Pancreas (tissue), 10 donors: Measurements from ENCODE around the gene KLHL25. TPM values are rescaled to one million over a fixed set of nuclear protein-coding genes. Genes with fewer than 3 reads are reported as not detected.

Experiments
- ATAC-seq, 4 donors: fragments of 200-7000 bp; cut with Tn5 transposase; one replicate each; pipeline versions ENCODE4 v1.8.0 to v1.9.1; 2020; ENCODE audit warnings: mild to moderate bottlenecking in 4 of 4, moderate library complexity in 4 of 4
- DNase-seq, 6 donors: peaks; one replicate each; pipeline ENCODE4 v3.0.0-alpha.2; 2020
- FAIRE-seq: peaks from 2 replicates; lab custom pipeline; 2012; peaks lifted over from hg19 to GRCh38; lab: Jason Lieb, UNC
- H3K27ac ChIP-seq, 4 donors: fragments of 200-600 bp; sonication (generic); 1 replicate in 3 of 4; 2 replicates in 1 of 4; pipeline versions ENCODE4 v1.5.0 to v1.8.0; 2020
- H3K27me3 ChIP-seq, 4 donors: fragments of 200-600 bp; one replicate each; pipeline ENCODE4 v1.8.0; 2021
- H3K36me3 ChIP-seq, 3 donors: fragments of 200-600 bp; sonication (generic) in 1 of 3; one replicate each; pipeline versions ENCODE4 v1.5.0 to v1.8.0; 2020 to 2021
- H3K4me1 ChIP-seq, 3 donors: fragments of 200-600 bp; one replicate each; pipeline ENCODE4 v1.8.0; 2021
- H3K4me3 ChIP-seq, 4 donors: fragments of 200-600 bp; sonication (generic) in 2 of 4; one replicate each; pipeline versions ENCODE4 v1.5.0 to v1.8.0; 2020 to 2021
- H3K9me3 ChIP-seq, 4 donors: fragments of 200-600 bp; one replicate each; pipeline ENCODE4 v1.8.0; 2021
- CTCF ChIP-seq, 4 donors: fragments of 200-600 bp; sonication (generic) in 3 of 4; IDR thresholded peaks; one replicate each; pipeline versions ENCODE4 v1.5.0 to v1.8.0; 2021; ENCODE audit warnings: antibody characterized with exemption in 4 of 4
- WGBS, 2 donors: extraction: QIAGEN DNeasy Blood & Tissue Kit; methylation state at CpG; one replicate each; pipeline ENCODE4 v1.1.7; 2013; 5-methylcytosine and 5-hydroxymethylcytosine counted together
- intact Hi-C, 3 donors: fragments of 100-400 bp; cut with DNase I; formaldehyde crosslinking; loops; one replicate each; pipeline versions ENCODE4 v1.11.1 to v1.14.2; 2022
- polyA plus RNA-seq, 2 donors: library from polyadenylated mRNA; stranded (reverse); fragments of 200-250 nt; gene quantifications; one replicate each; pipeline ENCODE4 v1.2.3, GENCODE V29; 2013
- total RNA-seq, 6 donors: library from RNA; stranded (reverse); fragmentation: NEBNext Ultra II Directional in 4 of 6; extraction: Animal tissue kit (Norgen Biotek cat#: 25700) in 4 of 6; gene quantifications; one replicate each; pipeline versions ENCODE4 v1.2.1 to v1.2.4, GENCODE V29; 2021 to 2023
- donor health status: healthy with polysubstance abuse.
- donor health status: DM: no; HTN: no; CAD: no; lungs with moderate emphysema.
- donor health status: DM: no; HTN: no; CAD: no.
- donor health status: control.
- donor health status: control.
- donor health status: Bipolar disorder and iron deficiency.
- donor health status: DM: yes; HTN: yes; CAD: no.
- donor health status: DM: no; HTN: no; CAD: no.
- donor health status: DM: no; HTN: no; CAD: no.
- donor health status: DM: yes; HTN: yes; CAD: no.

KLHL25 gene
- total and polyA plus RNA-seq, 8 donors: 0.93 to 3.3 (median 2.0) TPM

DNA sequence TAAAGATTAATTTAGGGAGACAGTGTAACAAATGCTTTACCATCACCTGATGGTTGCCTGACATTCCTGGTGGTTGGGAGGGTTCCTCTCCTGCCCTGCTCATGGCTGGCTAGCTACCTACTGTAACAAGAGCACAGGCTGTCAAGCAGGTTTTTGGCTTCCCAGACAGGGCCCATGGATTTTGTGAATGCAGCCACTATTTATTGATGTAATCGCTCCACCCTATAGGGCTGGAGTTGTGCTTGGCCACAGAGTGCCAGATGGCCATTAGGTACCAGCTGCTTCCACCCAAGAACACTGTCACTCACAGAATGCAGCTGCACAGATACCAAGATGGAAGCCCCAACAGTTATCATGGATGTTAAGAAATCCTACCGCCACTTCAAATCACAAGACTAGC lies 31.0 kb upstream of the KLHL25 start:
- Histone ChIP-seq H3K4me3 (no peak overlapping the region), H3K9me3 (no peaks in the 10 kb centered on the region), H3K27me3 (no peaks in the 10 kb centered on the region), H3K27ac (no peak overlapping the region), H3K4me1 (no peaks in the 10 kb centered on the region), H3K36me3 (no peaks in the 10 kb centered on the region)
- FAIRE-seq: no peak
- no peak for ATAC-seq
- intact Hi-C loops: no loop called here
- 59 to 96% methylated on average over 2 of the region's 2 CpGs for WGBS, 2 donors
- DNase-seq: no peak
- no peak for TF ChIP-seq CTCF (IDR thresholded peaks at IDR 0.05)

- Histone ChIP-seq H3K4me1 (no peaks in the 10 kb centered on the region), H3K4me3 (no peak overlapping the region), H3K27ac (no peak overlapping the region), H3K36me3 (no peaks in the 10 kb centered on the region), H3K9me3 (no peaks in the 10 kb centered on the region), H3K27me3 (no peaks in the 10 kb centered on the region)
- no peak for TF ChIP-seq CTCF (IDR thresholded peaks at IDR 0.05)
- ATAC-seq (no peak), FAIRE-seq (no peak), DNase-seq (no peak)
- WGBS, 2 donors: 68 to 71% methylated on average over 4 of the region's 4 CpGs
- intact Hi-C loops: no loop called here
Measured at GRCh38 chr15:85825118-85825517, 30.4 kb upstream of the KLHL25 start.

- TF ChIP-seq CTCF (IDR thresholded peaks at IDR 0.05): no peak
- no peak for DNase-seq
- intact Hi-C loops: no loop called here
Measured at GRCh38 chr15:85821545-85821944, 26.8 kb upstream of the KLHL25 start.

DNA sequence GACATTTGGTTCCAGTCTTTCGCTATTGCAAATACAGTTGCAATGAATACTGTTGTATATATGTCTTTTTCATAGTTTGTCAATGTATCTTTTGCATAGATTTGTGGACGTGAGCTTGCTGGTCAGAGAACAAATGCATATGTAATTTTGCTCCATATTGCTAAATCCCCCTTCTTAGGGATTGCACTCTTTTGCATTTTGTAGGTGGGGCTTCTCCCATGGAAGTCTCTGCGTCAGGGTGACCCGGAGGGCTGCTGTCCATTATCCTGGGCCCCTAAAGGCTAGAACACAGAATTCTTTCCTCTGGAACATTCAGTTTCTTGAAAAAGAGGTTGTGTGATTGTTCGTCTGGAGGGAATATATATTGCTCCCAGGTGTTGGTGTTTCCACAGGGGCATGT lies 25.2 kb upstream of the KLHL25 start:
- Histone ChIP-seq H3K36me3 (no peaks in the 10 kb centered on the region), H3K27me3 (no peaks in the 10 kb centered on the region), H3K27ac (no peak overlapping the region), H3K9me3 (no peaks in the 10 kb centered on the region), H3K4me1 (no peaks in the 10 kb centered on the region), H3K4me3 (no peak overlapping the region)
- FAIRE-seq: no peak
- 82 to 87% methylated on average over 5 of the region's 5 CpGs for WGBS, 2 donors
- no peak for DNase-seq
- no peak for ATAC-seq
- intact Hi-C loops: no loop called here
- no peak for TF ChIP-seq CTCF (IDR thresholded peaks at IDR 0.05)

More at GRCh38 chr15:85821545-85821944, 26.8 kb upstream of the KLHL25 start:
- Histone ChIP-seq H3K36me3 (no peaks in the 10 kb centered on the region), H3K27me3 (no peaks in the 10 kb centered on the region), H3K9me3 (no peaks in the 10 kb centered on the region), H3K4me3 (no peak overlapping the region), H3K27ac (no peak overlapping the region), H3K4me1 (no peaks in the 10 kb centered on the region)
- ATAC-seq (no peak), FAIRE-seq (no peak)
- 70 to 78% methylated on average over 6 of the region's 6 CpGs for WGBS, 2 donors

DNA sequence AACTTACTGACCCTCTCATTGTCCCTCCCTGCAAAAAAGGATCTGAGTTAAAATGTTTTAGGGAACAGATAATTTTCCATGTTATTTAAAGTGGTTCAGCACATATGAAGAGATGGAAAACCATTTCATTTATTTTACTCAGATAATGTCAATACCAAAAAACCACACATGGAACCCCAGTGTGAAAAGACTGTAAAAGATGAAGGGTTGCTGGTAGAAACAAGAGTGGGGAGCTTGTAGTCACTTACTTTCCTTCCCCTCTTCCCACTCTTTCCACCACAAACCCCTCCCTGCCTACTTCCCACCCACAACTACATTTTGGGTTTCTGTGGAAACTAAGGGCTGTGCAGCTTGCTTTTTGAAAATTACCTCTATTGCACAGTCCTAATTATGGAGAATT lies 18.5 kb upstream of the KLHL25 start:
- TF ChIP-seq CTCF (IDR thresholded peaks at IDR 0.05): no peak
- intact Hi-C loops: no loop called here
- FAIRE-seq: no peak

More for the DNA sequence above, 18.5 kb upstream of the KLHL25 start:
- Histone ChIP-seq H3K9me3 (no peaks in the 10 kb centered on the region), H3K4me1 (no peaks in the 10 kb centered on the region), H3K27ac (no peak overlapping the region), H3K36me3 (no peaks in the 10 kb centered on the region), H3K27me3 (no peaks in the 10 kb centered on the region), H3K4me3 (no peak overlapping the region)
- ATAC-seq (no peak), DNase-seq (no peak)
